RWPE1 (cell line): Measurements from ENCODE around the gene BPIFA1.

Source experiments
- CTCF ChIA-PET: fragments of 350-600 bp; sonication (Branson Sonifier 250); formaldehyde crosslinking; extraction: SDS; loops from one replicate; lab custom pipeline; 2021; lab: Yijun Ruan, JAX
- POLR2A ChIA-PET: fragments of 400-600 bp; formaldehyde crosslinking; extraction: SDS; loops from one replicate; lab custom pipeline; 2020; ENCODE audit warnings: antibody characterized with exemption; ENCODE audit not compliant: low non-redundant PET; lab: Yijun Ruan, JAX
- DNase-seq: peaks from one replicate; pipeline ENCODE4 v3.0.0; 2012; ENCODE audit warnings: low spot score
- H3K27ac ChIP-seq: fragments of 450-650 bp; 2 replicates; pipeline ENCODE4 v1.5.1; 2017
- CTCF ChIP-seq: fragments of 450-650 bp; conservative IDR thresholded peaks from 2 replicates; pipeline ENCODE4 v1.5.1; 2017; ENCODE audit warnings: low read depth, mild to moderate bottlenecking

Gene BPIFA1

GRCh38 chr20:33287884-33288283, 52.1 kb downstream of the BPIFA1 start:
- H3K27ac ChIP-seq, result no peak overlapping the region
- no peak for DNase-seq
- POLR2A ChIA-PET, result no interaction called here
- CTCF ChIA-PET, result interaction anchor here (0.7 to 0.9 kb wide), 2 partner anchors 25 to 57 kb away, joined by 3 read pairs; no protein-coding TSS in a partner anchor
- no peak for TF ChIP-seq CTCF

- TF ChIP-seq CTCF, result no peak
- ChIA-PET CTCF (interaction anchor here (0.6 to 4.3 kb wide), 5 partner anchors 8 to 264 kb away, joined by 4 to 19 read pairs (median 5); partner anchors contain the start of gene BPIFB1), POLR2A (no interaction called here)
- no peak overlapping the region for H3K27ac ChIP-seq
- DNase-seq, result no peak
Measured at GRCh38 chr20:33290852-33291251, 55.1 kb downstream of the BPIFA1 start.

- no peak for TF ChIP-seq CTCF
- H3K27ac ChIP-seq, result no peak overlapping the region
- DNase-seq, result no peak
- ChIA-PET POLR2A (no interaction called here), CTCF (interaction anchor here (0.6 to 4.3 kb wide), 12 partner anchors 8 to 761 kb away, joined by 3 to 19 read pairs (median 4); partner anchors contain the start of gene BPIFB1)
Measured at GRCh38 chr20:33291416-33291815, 55.6 kb downstream of the BPIFA1 start.

- peak; percentile 98 for TF ChIP-seq CTCF
- no peak overlapping the region for H3K27ac ChIP-seq
- DNase-seq, result peak; percentile 58
- ChIA-PET CTCF (interaction anchor here (0.5 to 4.3 kb wide), 16 partner anchors 8 to 1430 kb away, joined by 3 to 19 read pairs (median 4); partner anchors contain the start of gene BPIFB1), POLR2A (no interaction called here)
Measured at GRCh38 chr20:33291830-33292355, 56.1 kb downstream of the BPIFA1 start.
